HG02678 (cell line): ENCODE data around the gene FBXO17.
"Not testable (repeated sequence)": the region's sequence is repeated elsewhere in the genome, so short reads cannot be mapped to it uniquely, and the experiment has no call there.

Source experiments
- ATAC-seq: cut with Tn5 transposase; IDR thresholded peaks from one replicate; pipeline ENCODE4 v1.9.1; 2021; ENCODE audit warnings: mild to moderate bottlenecking, moderate library complexity; ENCODE audit not compliant: unreplicated experiment

Gene FBXO17

DNA sequence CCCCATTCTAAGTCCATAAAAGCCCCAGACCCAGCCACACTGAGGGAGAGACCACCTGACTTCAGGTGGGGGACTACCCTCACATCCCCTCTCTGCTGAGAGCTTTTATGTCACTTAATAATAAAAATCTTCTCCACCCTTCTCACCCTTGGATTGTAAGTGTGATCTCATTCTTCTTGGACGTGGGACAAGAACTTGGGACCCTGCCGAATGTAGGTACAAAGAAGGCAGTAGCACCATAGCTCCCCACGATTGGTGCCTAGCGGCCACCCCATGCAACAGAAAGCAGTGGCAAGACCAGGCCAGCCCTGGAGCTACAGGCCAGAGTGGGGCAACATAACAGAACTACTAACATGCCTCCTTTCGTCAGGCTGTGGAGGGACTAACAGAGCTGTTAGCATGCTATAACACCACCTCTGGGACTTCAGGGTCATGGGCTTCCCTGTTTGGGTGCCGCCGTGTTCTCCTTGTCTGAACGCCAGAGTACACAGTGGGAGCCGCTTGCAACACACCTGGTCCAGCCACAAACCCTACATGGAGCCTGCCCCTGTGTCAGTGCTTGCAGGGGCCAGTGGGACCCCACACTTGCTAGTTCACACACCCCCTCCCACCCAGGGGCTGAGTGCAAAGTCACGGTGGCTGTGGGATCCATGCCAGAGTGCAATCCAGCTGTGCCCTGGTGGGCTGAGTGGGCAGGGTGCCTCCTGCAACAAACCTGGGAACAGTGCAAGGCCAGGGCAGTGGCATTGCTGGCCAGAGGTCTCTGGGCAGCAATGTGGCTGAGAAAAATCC lies 5.2 kb upstream of the FBXO17 start:
- no peak for ATAC-seq

DNA sequence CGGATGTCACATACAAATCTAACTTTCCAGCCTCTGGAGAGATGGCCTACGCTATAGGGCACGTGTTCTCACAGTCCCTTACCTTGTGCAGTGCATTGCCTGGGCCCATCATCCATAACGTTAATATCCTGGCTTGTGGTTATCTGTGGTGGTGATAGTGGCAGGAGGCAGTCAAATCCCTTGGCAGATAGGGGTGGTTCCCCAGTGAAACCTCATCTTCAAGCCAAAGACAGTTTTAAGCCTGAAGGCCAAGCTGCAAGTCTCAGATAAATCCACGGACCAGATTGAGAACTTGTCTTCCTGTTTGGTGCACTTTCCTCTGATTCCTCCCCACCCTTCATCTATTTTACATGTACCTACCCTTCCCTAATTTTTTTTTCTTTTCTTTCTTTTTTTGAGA lies 4.3 kb upstream of the FBXO17 start:
- no peak for ATAC-seq

DNA sequence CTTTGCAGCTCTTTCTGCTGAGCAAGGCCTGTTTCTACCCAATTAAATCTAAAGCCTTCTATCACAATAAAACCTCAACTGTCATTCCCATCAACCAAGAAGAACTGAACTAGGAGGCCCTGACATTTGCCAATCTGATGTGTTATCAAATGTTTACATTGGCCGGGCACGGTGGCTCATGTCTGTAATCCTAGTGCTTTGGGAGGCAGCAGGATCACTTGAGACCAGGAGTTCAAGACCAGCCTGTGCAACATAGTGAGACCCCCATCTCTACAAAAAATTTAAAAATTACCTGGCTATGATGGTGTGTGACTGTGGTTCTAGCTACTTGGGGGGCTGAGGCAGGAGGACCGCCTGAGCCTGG lies 2.8 kb upstream of the FBXO17 start:
- no peak for ATAC-seq

DNA sequence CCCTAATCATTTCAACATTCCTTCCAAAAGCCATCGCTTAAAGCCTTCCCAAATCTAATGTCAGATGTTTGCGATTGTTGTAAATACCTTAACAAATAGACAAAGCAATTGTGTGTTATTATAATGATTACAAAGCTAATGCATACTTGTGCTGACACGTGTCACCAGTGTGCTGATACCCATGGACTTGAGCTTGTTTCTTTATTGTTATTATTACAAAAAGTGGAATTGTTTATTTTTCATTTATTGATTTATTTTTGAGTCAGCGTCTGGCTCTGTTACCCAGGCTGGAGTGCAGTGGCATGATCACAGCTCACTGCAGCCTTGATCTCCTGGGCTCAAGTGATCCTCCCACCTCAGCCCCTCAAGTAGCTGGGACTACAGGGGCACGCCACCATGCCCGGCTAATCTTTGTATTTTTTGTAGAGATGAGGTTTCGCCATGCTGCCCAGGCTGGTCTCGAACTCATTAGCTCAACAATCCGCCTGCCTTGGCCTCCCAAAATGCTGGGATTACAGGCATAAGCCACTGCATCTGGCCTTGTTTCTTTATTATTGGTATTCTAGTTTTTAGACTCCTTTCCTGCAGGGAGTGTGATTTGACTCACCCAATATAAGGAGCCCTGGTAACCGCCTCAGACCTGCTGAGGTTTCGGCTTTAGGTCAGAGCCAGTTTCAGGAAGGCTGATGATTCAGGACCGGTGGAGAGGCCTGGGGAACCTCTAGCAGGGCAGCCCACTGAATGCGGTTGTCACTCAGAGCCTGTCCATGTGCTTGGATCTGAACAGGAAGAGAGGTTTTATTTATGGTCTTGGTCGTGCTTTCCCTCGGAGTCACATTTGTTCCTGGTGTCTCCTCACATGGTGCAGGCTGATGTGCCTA lies 2.1 kb upstream of the FBXO17 start:
- no peak for ATAC-seq

DNA sequence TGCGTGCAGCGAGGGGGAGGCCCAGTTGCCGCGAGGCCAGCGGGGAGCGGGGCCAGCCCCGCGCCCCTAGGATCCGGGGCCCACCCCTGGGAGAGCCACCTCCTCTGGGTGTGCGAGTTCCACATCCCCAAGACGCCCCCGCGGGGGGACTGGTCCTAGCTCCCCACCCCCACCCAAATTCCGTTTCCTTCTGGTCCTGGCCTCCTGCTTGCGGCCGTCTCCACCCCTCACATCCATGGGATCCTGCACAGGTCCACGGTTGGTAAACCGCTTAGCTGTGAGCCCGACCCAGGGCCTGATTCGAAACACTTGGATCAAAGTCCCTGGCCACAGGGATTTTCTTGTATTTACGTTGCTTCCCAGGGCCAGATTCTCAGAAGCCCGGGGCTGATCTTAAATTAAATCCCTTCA lies 324 bp upstream of the FBXO17 start:
- ATAC-seq = no peak

DNA sequence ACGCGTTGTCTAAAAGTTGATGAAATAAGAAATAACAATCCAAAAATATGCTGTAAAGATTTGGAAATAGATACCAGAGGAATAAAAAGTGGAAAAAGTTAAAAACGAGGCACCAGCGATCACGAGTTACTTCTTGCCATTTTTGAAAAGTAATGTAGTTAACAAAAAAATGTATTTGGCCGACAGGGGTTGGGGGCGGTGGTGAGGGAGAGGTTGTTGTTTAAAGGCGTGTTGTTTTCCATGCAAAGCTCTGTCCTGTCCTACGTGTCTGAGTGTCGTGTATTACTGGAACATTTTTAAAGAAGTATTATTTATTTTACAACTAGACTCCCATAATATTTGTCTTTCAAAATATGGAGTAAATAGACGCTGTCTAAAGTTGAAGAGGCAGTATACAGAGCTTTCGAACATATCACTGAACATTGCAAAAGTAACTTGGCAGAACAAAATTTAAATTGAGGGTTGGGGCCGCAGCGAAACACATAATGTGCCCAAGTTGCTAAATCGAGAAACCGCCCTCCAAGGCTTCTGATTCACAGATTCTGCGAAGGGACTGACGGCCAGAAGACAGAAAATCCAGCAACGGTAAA lies 823 bp downstream of the FBXO17 start:
- ATAC-seq = no peak

DNA sequence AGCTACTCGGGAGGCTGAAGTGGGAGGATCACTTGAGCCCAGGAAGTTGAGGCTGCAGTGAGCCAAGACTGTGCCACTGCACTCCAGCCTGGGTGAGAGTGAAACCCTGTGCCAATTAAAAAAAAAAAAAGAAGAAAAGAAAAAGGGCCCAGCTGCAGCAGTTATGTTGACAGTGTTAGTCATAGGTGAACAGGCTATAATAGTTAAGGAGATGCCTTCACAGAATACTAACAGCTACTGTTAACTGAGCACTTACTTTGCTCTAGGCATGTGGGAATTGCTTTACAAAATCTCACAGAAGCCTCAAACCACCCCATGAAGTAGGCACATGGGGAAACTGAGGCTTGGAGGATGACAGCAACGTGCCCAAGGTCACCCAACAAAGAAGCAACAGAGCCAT lies 3.9 kb downstream of the FBXO17 start:
- ATAC-seq = no peak

DNA sequence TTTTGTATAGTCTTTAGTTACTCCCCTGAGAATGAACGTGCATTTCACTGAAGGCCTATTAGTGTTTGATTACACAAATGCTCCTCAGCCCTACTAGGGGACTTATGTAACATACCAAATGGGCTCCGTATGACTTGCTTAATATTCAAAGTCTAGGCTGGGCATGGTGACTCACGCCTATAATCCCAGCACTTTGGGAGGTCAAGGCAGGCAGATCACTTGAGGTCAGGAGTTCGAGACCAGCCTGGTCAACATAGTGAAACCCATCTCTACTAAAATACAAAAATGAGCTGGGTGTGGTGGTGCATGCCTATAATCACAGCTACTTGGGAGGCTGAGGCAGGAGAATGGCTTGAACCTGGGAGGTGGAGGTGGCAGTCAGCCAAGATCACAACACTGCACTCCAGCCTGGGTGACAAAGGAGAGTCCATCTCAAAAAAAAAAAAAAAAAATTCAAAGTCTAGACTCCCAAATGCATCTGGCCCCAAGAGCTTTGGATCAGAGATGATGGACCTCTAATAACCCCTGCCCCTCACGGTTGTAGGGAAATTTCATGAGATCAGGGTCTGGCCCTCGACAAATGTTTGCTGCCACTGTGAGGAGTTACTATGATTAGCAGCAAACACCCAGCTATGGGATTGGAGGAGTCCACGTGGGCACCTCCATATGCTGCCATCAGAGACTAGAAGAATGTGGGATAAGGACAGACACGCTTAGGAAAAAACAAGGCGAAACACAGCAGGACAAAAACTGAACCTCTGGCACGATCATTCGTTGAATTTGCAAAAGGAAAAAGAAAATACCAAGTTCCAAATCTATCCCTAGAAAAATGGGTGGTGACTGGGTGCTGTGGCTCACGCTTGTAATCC lies 4.6 kb downstream of the FBXO17 start:
- no peak for ATAC-seq

DNA sequence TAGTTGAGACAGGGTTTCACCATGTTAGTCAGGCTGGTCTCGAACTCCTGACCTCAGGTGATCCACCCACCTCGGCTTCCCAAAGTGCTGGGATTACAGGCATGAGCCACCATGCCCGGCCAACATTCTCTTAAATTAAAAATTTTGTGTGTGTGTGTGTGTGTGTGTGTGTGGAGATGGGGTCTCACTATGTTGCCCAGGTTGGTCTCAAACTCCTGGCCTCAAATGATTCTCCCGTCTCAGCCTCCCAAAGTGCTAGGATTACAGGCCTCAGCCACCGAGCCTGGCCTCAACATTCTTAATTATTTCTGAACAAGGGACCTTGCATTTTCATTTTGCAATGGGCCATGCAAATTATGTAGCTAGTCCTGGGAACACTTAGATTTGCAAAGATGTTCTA lies 9.4 kb downstream of the FBXO17 start:
- not testable (repeated sequence) for ATAC-seq

DNA sequence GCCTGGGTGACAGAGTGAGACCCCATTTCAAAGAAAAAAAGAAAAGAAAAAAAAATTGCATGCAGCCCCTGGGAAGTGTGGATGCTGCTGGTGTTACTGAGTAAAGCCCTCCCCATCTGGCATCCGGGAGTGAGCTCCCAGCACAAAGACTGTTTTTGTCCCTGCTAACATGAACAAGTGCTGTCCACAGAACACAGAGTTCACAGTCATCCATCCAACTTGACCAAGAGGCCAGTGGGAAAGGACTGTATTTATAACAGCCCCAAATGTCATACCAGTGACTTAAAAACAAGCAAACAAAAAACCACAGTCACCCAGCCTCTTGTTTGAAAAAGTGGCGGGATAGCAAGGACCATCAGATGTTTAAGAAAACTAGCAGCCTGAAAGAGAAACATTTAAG lies 10.8 kb downstream of the FBXO17 start:
- no peak for ATAC-seq

DNA sequence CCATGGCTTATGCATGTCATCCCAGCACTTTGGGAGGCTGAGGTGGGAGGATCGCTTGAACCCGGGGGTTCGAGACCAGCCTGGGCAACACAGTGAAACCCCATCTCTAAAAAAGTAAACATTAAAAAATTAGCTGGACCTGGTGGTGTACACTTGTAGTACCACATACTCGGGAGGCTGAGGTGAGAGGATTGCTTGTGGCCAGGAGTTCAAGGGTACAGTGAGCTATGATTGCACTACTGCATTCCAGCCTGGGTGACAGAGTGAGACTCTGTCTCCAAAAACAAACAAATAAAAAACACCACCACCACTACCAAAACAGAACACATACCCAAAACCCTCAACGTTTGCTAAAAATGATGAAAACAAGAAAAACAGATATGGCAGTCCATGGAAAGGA lies 15.9 kb downstream of the FBXO17 start:
- ATAC-seq = no peak

DNA sequence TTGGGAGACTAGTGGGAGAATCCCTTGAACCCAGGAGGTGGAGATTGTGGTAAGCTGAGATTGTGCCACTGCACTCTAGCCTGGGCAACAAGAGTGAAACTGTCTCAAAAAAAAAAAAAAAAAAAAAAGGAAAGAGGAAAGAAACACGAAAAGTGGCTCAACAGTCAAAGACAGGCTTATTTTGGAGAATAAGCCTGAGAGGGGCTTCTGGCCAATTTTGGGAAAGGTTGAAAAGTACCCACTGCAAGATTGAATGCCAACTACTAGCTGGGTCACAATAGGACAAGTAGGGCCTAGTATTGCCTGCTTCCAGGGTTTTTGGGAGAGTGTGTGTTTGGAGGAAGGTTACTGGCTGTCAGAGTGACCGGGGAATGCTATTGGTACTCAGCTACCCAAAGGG lies 17.2 kb downstream of the FBXO17 start:
- ATAC-seq = no peak

DNA sequence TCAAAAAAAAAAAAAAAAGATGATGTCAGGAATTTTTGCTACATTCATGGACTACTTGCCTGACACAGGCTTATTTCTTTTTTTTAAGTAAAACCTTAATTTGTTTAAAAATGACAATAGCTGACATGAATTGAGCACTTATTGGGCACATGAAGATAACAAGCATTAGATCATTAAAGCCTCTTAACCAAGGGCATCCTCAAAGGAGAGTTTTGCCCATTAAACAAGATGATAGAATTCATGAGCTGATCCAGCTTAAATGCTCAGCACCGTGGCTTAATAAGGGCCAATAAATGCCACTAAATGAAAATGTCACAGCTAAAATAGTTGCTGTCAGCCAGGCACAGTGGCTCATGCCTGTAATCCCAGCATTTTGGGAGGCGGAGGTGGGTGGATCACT lies 19.3 kb downstream of the FBXO17 start:
- ATAC-seq = no peak

DNA sequence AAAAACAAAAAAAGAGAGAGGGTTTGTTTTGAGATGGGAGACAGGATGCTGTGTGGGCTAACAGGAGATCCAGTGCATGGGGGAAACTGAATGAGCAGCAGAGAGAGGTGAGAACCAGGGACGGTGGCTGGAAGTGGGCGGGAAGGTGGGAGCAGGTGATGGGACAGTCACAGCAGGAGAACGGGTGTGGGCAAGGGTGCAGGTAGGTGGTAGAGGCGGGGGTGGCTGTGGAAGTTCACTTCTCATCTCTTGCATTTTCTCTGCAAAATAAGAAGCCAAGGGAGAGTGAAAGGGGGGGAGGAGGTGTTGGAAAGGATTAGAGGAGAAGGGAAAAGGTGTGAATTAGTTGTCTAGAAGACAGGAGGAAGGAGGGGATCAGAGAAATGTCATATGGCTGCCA lies 21.9 kb downstream of the FBXO17 start:
- no peak for ATAC-seq

DNA sequence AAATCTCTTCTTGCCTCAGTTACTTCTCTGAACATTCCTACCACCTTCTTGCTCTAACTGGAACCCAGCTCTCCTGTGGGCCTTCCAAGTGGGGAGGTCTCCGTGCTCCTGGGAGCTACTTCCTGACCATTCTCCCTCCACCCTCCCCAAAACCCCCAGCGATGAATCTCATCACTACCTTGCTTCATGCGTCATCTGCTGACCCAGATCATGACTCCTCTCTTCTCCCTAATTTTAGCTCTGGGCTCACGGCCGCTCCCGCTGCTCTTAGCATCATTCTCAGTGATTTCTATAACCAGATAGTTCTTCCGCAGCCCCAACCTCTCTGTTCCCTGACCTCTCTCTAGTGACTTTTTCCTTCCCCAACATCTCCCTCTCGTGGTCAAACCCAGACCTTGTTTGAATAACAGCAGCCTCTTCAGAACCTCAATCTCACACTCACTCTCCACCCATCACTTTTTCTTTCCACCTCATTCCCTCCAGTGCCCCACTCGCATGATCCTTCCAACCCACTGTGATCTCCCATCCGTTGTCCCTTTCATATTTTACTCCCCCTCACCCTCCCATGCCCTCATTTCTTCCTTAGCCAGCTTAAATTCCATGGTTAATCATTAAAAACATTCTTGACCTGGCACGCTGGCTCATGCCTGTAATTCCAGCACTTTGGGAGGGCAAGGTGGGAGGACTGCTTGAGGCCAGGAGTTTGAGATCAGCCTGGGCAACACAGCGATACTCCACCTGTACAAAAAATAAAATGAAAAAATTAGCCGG lies 23.0 kb downstream of the FBXO17 start:
- no peak for ATAC-seq

DNA sequence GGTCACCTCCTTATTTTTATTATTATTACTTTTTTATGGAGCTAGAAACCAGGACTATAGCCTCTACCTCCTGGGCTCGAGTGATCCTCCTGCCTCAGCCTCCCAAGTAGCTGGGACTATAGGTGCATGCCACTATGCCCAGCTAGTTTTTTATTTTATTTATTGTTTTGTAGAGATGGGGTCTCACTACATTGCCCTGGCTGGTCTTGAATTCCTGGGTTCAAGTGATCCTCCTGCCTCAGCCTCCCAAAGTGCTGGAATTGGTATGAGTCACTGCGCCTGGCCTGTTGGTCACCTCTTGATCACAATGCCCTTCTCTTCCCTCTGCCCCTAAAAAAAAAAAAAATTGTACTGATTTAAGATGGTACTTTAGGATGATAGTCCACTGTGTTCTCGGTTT lies 24.4 kb downstream of the FBXO17 start:
- no peak for ATAC-seq

DNA sequence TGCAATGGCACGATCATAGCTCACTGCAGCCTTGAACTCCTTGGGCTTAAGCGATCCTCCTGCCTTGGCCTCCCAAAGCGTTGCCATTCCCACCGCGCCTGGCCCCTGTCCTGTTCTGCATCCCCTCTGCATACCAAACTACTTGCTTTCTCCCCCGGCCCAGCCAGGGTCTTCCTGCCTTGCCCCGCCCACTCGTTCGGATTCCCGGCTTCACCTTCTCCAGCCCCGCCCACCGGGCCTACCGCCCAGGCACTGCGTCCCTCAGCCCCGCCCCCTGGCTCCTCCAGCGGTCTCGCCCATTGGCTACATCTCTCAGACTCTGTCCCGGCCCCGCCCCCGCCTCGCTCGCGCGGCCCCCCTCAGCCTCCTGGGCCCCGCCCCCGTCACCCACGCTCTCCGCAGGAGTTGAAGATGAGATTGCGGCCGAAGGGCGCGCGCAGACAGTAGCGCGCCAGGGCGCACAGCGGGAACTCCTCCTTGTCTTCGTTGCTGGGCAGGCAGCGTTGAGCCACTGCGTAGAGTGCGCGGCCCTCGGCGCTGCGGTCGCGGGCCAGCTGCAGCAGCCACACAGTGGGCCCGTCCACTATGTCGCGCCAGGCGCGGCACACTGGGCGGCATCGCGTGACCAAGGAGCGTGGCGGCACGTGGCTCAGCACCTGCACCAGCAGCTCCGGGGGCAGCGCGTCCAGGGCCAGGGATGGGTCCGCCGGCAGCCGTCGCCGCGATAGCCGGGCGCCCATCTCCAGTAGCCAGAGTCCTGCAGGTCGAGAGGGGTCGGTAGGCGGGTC lies 25.8 kb downstream of the FBXO17 start:
- no peak for ATAC-seq

DNA sequence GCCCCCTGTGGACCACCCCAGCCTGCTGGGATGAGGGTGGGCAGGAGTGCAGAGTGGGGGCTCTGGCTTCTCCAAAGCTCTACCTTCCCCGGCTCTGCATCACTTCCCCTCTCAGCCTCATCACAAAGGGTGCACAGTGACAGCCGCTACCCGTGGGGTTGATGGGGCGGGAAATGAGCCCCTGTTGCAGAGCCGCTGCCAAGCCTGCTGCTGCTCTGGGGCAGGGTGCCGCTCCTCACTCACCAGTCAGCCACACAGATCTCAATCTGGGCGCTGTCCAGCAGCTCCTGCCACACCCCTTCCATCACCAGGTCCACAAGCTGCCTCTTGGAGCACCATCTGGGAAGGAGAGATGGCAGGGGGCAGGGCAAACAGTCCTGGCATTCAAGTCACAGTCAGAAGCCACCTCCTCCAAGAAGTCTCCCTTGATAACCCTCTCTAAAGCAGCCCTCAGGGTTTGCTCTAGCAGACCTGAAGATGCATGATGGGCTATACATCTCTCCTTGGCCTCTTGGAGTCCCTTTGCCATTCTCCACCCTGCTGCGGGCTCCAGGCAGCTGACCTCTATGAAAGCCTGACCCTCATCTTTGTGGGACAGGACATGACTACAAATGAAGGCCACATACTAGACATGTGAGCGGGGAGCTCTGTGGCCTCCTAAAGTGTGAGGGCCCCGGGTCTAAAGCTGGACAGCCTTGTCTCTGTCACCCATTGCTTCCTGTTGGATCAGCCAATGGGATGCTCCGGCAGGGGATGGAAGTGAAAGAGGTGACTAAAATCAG lies 29.1 kb downstream of the FBXO17 start:
- ATAC-seq = no peak
